Hepatocyte (in vitro differentiated cells): ENCODE data around the gene TNFRSF14. TPM values are rescaled to one million over a fixed set of nuclear protein-coding genes. Genes with fewer than 3 reads are reported as not detected.
A peak's percentile ranks its signal among the peaks of the same experiment; 100 is the strongest.

Source experiments
- DNase-seq: peaks from one replicate; pipeline ENCODE4 v3.0.0-alpha.2; 2016; ENCODE audit warnings: low spot score
- H2AFZ ChIP-seq: fragments of 200-600 bp; sonication (generic); 2 replicates; pipeline ENCODE4 v1.6.0; 2016; ENCODE audit warnings: antibody characterized with exemption, mild to moderate bottlenecking
- H3K27ac ChIP-seq: fragments of 200-600 bp; sonication (generic); 2 replicates; pipeline ENCODE4 v1.5.1; 2016; ENCODE audit warnings: mild to moderate bottlenecking
- H3K27me3 ChIP-seq: fragments of 200-600 bp; sonication (generic); 2 replicates; pipeline ENCODE4 v1.6.1; 2016
- H3K36me3 ChIP-seq: fragments of 200-600 bp; sonication (generic); replicated peaks from 2 replicates; pipeline ENCODE4 v1.5.1; 2016; ENCODE audit warnings: low read depth; ENCODE audit not compliant: insufficient read depth
- H3K4me1 ChIP-seq: fragments of 200-600 bp; sonication (generic); 2 replicates; pipeline ENCODE4 v1.5.1; 2016; ENCODE audit warnings: mild to moderate bottlenecking, moderate library complexity; ENCODE audit not compliant: insufficient read depth
- H3K4me2 ChIP-seq: fragments of 200-600 bp; sonication (generic); 2 replicates; pipeline ENCODE4 v1.6.0; 2016
- H3K4me3 ChIP-seq: fragments of 200-600 bp; sonication (generic); 2 replicates; pipeline ENCODE4 v1.5.1; 2016; ENCODE audit warnings: mild to moderate bottlenecking
- H3K79me2 ChIP-seq: fragments of 200-600 bp; sonication (generic); 2 replicates; pipeline ENCODE4 v1.6.0; 2017; ENCODE audit warnings: mild to moderate bottlenecking
- H3K9me2 ChIP-seq: fragments of 200-600 bp; sonication (generic); replicated peaks from 2 replicates; pipeline ENCODE4 v1.6.0; 2017; ENCODE audit warnings: mild to moderate bottlenecking; ENCODE audit not compliant: insufficient read depth
- H3K9me3 ChIP-seq: fragments of 200-600 bp; sonication (generic); 2 replicates; pipeline ENCODE4 v1.5.1; 2016; ENCODE audit warnings: low read depth, mild to moderate bottlenecking
- H4K20me1 ChIP-seq: fragments of 200-600 bp; sonication (generic); 2 replicates; pipeline ENCODE4 v1.6.0; 2016; ENCODE audit warnings: mild to moderate bottlenecking; ENCODE audit not compliant: insufficient read depth, poor library complexity, severe bottlenecking
- EZH2 ChIP-seq: fragments of 200-600 bp; sonication (generic); IDR thresholded peaks from 2 replicates; pipeline ENCODE4 v1.6.1; 2016; ENCODE audit warnings: antibody characterized with exemption, mild to moderate bottlenecking, borderline replicate concordance
- EZH2phosphoT487 ChIP-seq: fragments of 200-600 bp; sonication (generic); IDR thresholded peaks from one replicate; pipeline ENCODE4 v1.6.1; 2018; ENCODE audit warnings: antibody characterized with exemption, mild to moderate bottlenecking, low read depth, moderate library complexity; ENCODE audit not compliant: unreplicated experiment, severe bottlenecking
- WGBS: methylation state at CpG from one replicate; pipeline ENCODE4 v1.1.6; 2016; ENCODE audit warnings: low lambda C conversion rate; ENCODE audit errors: missing lambda C conversion rate; 5-methylcytosine and 5-hydroxymethylcytosine counted together
- polyA plus RNA-seq: library from polyadenylated mRNA; unstranded; fragments of >200 nt; fragmentation: Nextera tagmentation; extraction: Ambion mirVana; gene quantifications from 2 replicates; pipeline ENCODE4 v1.2.1, GENCODE V29; 2016
- total RNA-seq: library from RNA; depleted of rRNA; stranded (reverse); fragments of >200 nt; gene quantifications from 2 replicates; pipeline ENCODE4 v1.2.3, GENCODE V29; 2014
- TF ChIP-seq, protein P1 (sequence below): fragments of 200-600 bp; sonication (generic); IDR thresholded peaks from 2 replicates; pipeline ENCODE4 v1.5.1; 2016; ENCODE audit warnings: antibody characterized with exemption, mild to moderate bottlenecking; ENCODE audit not compliant: poor library complexity

The TNFRSF14 gene
- total and polyA plus RNA-seq, 2 experiments from 2014 or later: 5.3 to 6.1 TPM

DNA sequence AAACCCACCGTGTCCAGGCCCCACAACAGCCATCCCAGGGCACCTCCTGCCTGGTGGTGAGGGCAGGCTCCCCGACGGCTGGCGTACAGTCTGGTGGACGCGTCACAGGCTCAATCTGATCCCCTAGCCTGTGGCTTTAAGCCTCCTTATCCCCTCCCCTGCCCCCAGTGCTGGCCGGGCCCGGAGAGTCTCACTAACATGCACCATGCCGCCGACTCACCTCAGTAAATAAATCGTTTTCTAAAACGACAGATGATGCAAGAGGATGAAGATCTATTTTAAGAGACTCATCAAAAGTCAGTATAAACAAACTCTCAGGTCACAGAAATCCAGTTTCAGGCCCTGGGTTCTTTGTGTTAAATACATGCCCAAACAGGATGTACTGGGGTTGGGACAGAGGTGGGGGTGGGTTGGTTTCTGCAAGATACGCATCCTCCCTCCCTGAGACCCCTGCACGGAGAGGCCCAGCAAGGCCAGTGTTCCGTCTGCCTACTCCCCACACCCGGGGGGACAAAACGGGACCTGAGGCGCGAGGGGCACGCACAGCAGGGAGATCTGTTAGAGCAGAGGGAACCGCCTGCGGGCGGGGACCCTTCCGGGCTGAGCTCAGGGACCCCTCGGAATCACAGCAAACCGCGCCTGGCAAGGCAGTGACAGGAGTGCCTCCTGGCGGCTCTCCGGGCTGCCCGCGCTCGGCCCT lies 32.8 kb upstream of the TNFRSF14 start:
- H4K20me1 ChIP-seq: peaks cover 51% of the 10 kb centered on the region
- peaks cover 19% of the 10 kb centered on the region for H3K4me1 ChIP-seq
- H3K79me2 ChIP-seq: peaks cover 47% of the 10 kb centered on the region
- H3K9me3 ChIP-seq: no peaks in the 10 kb centered on the region
- no peak overlapping the region for H3K27ac ChIP-seq
- peak overlapping the region; percentile 37 for H3K4me2 ChIP-seq
- H3K9me2 ChIP-seq: no peaks in the 10 kb centered on the region
- no peak for TF ChIP-seq EZH2
- TF ChIP-seq EZH2phosphoT487: no peak
- TF ChIP-seq, protein P1, sequence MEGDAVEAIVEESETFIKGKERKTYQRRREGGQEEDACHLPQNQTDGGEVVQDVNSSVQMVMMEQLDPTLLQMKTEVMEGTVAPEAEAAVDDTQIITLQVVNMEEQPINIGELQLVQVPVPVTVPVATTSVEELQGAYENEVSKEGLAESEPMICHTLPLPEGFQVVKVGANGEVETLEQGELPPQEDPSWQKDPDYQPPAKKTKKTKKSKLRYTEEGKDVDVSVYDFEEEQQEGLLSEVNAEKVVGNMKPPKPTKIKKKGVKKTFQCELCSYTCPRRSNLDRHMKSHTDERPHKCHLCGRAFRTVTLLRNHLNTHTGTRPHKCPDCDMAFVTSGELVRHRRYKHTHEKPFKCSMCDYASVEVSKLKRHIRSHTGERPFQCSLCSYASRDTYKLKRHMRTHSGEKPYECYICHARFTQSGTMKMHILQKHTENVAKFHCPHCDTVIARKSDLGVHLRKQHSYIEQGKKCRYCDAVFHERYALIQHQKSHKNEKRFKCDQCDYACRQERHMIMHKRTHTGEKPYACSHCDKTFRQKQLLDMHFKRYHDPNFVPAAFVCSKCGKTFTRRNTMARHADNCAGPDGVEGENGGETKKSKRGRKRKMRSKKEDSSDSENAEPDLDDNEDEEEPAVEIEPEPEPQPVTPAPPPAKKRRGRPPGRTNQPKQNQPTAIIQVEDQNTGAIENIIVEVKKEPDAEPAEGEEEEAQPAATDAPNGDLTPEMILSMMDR: no peak
- 81% methylated on average over 30 of the region's 32 CpGs for WGBS
- H3K36me3 ChIP-seq: no peaks in the 10 kb centered on the region
- no peak overlapping the region for H3K4me3 ChIP-seq
- H3K27me3 ChIP-seq: peaks cover 4% of the 10 kb centered on the region
- no peak for DNase-seq
- no peak overlapping the region for H2AFZ ChIP-seq

DNA sequence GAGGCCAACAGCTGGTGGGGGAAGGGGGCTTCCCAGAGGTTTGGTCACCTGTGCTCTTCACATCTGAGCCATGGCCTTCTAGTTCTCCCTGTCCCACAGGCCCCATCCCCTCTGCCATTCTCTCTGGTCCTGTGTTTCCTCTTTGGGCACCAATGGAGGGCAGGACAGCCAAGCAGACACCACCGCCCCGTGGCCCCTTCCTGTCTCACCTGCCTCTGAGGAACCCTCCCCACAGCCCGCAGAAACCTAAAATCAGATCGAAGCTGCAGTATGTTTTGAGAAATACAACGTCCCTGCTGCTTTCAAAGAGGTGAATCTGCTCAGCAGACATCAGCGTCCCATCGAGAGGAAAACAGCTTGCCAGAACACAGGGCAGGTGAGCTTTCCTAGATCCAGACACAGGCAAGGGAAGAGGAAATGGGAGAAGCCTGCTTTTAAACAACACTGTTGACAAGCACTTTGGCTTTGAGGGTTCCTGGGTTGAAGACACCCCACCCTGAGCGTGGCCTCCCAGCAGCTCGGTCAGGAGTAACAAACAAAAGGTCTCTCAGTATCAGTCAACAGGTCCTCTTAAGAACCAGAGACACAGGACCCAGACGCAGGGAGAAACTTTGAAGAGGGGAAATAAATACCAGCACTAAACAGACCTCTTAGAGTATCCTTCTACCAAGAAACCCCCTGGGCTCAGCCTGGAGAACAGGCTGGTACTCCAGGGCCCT lies 32.1 kb upstream of the TNFRSF14 start:
- Histone ChIP-seq H3K9me2 (no peaks in the 10 kb centered on the region), H3K79me2 (peaks cover 47% of the 10 kb centered on the region), H3K4me2 (peak overlapping the region; percentile 99), H3K4me1 (peaks cover 22% of the 10 kb centered on the region), H3K9me3 (no peaks in the 10 kb centered on the region), H3K27me3 (peaks cover 11% of the 10 kb centered on the region), H4K20me1 (peaks cover 51% of the 10 kb centered on the region), H3K36me3 (no peaks in the 10 kb centered on the region), H2AFZ (no peak overlapping the region), H3K27ac (no peak overlapping the region), H3K4me3 (no peak overlapping the region)
- WGBS: 82% methylated on average over 10 of the region's 10 CpGs
- no peak for TF ChIP-seq EZH2
- TF ChIP-seq, protein P1: no peak
- no peak for TF ChIP-seq EZH2phosphoT487
- no peak for DNase-seq

DNA sequence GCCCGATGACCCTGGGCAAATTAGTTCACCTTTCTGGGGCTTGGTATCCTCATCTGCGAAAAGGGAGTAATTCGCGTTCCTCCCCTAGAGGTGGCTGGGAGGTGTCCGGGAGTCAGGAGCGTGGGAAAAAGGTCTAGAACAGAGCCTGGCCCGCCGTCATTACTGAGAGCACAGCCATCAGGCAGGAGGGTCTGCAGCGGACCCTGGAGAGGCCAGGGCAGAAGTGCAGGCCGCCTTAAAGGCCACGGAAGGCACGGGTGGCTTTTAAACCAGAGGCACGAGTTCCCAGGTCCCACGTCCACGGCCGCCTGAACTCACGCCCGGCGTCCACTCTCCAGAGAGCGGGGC lies 30.6 kb upstream of the TNFRSF14 start:
- TF ChIP-seq EZH2phosphoT487: no peak
- TF ChIP-seq, protein P1: no peak
- Histone ChIP-seq H3K9me3 (no peaks in the 10 kb centered on the region), H3K4me3 (peak overlapping the region; percentile 97), H3K36me3 (no peaks in the 10 kb centered on the region), H2AFZ (peak overlapping the region; percentile 60), H3K27ac (peak overlapping the region; percentile 48), H3K4me2 (peak overlapping the region; percentile 99), H3K4me1 (peaks cover 27% of the 10 kb centered on the region), H3K79me2 (peaks cover 47% of the 10 kb centered on the region), H3K27me3 (peaks cover 20% of the 10 kb centered on the region), H3K9me2 (no peaks in the 10 kb centered on the region), H4K20me1 (peaks cover 51% of the 10 kb centered on the region)
- WGBS: 8% methylated on average over 20 of the region's 20 CpGs
- DNase-seq: no peak
